A549 (cell line): ENCODE measurements around the gene PDGFA. TPM values are rescaled to one million over a fixed set of nuclear protein-coding genes. Genes with fewer than 3 reads are reported as not detected.

Experiments used
- ATAC-seq, 2 experiments: fragments of 200-7000 bp in 1 of 2; fragments of >200 bp in 1 of 2; cut with Nextera tagmentation in 1 of 2; cut with Tn5 transposase in 1 of 2; 3 replicates each; pipeline versions ENCODE4 v1.8.0 to v1.9.1; 2018 to 2020; ENCODE audit warnings: mild to moderate bottlenecking in 1 of 2, moderate library complexity in 1 of 2
- CTCF ChIA-PET: fragments of 300-600 bp; sonication (Branson Sonifier 250); formaldehyde crosslinking; extraction: SDS; loops from one replicate; lab custom pipeline; 2021; ENCODE audit warnings: antibody characterized with exemption, inconsistent platforms; lab: Yijun Ruan, JAX
- POLR2A ChIA-PET: fragments of 350-600 bp; formaldehyde crosslinking; extraction: SDS; loops from one replicate; lab custom pipeline; 2021; ENCODE audit warnings: antibody characterized with exemption, inconsistent platforms; lab: Yijun Ruan, JAX
- DNase-seq, 2 experiments: peaks; one replicate each; pipeline versions ENCODE4 v3.0.0 to v3.0.0-alpha.2; 2011 to 2016; ENCODE audit warnings: low read depth in 1 of 2, low spot score in 1 of 2
- FAIRE-seq: peaks from 2 replicates; lab custom pipeline; 2011; peaks lifted over from hg19 to GRCh38; lab: Jason Lieb, UNC
- H3K27ac ChIP-seq, 2 experiments: fragments of >200 bp; sonication (Bioruptor Twin); formaldehyde crosslinking; 3 replicates each; pipeline ENCODE4 v1.5.1; 2016 to 2017
- H3K4me1 ChIP-seq: fragments of >200 bp; sonication (Bioruptor Twin); formaldehyde crosslinking; 3 replicates; pipeline ENCODE4 v1.6.1; 2016
- H3K4me2 ChIP-seq: fragments of >200 bp; sonication (Bioruptor Twin); formaldehyde crosslinking; 3 replicates; pipeline ENCODE4 v1.6.1; 2016
- H3K4me3 ChIP-seq: fragments of >200 bp; sonication (Bioruptor Twin); formaldehyde crosslinking; 3 replicates; pipeline ENCODE4 v1.5.1; 2016
- H3K9me3 ChIP-seq: fragments of >200 bp; sonication (Bioruptor Twin); formaldehyde crosslinking; 3 replicates; pipeline ENCODE4 v1.6.1; 2016
- CBX2 ChIP-seq: fragments of 200-600 bp; sonication (generic); IDR thresholded peaks from 2 replicates; pipeline ENCODE4 v1.6.1; 2016; ENCODE audit warnings: low read depth, mild to moderate bottlenecking, borderline replicate concordance
- CTCF ChIP-seq: fragments of >200 bp; sonication (Bioruptor Twin); formaldehyde crosslinking; IDR thresholded peaks from 3 replicates; pipeline ENCODE4 v1.5.1; 2016
- E2F6 ChIP-seq: IDR thresholded peaks from 2 replicates; pipeline ENCODE4 v1.6.1; 2012; ENCODE audit warnings: low read depth, borderline replicate concordance
- EHMT2 ChIP-seq: fragments of 200-600 bp; sonication (generic); IDR thresholded peaks from 2 replicates; pipeline ENCODE4 v1.6.1; 2016; ENCODE audit warnings: antibody characterized with exemption, low read depth, mild to moderate bottlenecking, moderate library complexity
- EP300 ChIP-seq, 2 experiments: fragments of >200 bp; sonication (Bioruptor Twin); formaldehyde crosslinking; IDR thresholded peaks; 2 replicates in 1 of 2; 3 replicates in 1 of 2; pipeline ENCODE4 v1.6.1; 2016 to 2017
- ESRRA ChIP-seq: fragments of 150-350 bp; IDR thresholded peaks from 2 replicates; pipeline ENCODE4 v1.6.1; 2014; ENCODE audit warnings: mild to moderate bottlenecking, low read length, borderline replicate concordance
- FOXS1 ChIP-seq: fragments of 250-450 bp; sonication (Bioruptor Pico); IDR thresholded peaks from 2 replicates; pipeline ENCODE4 v1.5.0; 2020; ENCODE audit warnings: mild to moderate bottlenecking, moderate library complexity
- HDAC2 ChIP-seq: fragments of 200-600 bp; sonication (generic); IDR thresholded peaks from 2 replicates; pipeline ENCODE4 v1.6.1; 2016
- HEYL ChIP-seq: fragments of 250-450 bp; sonication (Bioruptor Pico); IDR thresholded peaks from 2 replicates; pipeline ENCODE4 v1.8.0; 2021; ENCODE audit warnings: mild to moderate bottlenecking, moderate library complexity
- JUNB ChIP-seq: fragments of >200 bp; sonication (Bioruptor Twin); formaldehyde crosslinking; IDR thresholded peaks from 2 replicates; pipeline ENCODE4 v1.6.1; 2016
- NPAS2 ChIP-seq: fragments of 250-450 bp; sonication (Bioruptor Pico); IDR thresholded peaks from 2 replicates; pipeline ENCODE4 v1.8.0; 2022; ENCODE audit warnings: mild to moderate bottlenecking, moderate library complexity, borderline replicate concordance
- PHF8 ChIP-seq: fragments of 200-600 bp; sonication (generic); IDR thresholded peaks from 2 replicates; pipeline ENCODE4 v1.6.1; 2016; ENCODE audit warnings: low read depth, mild to moderate bottlenecking, antibody characterized with exemption, moderate library complexity, borderline replicate concordance
- POLR2A ChIP-seq: IDR thresholded peaks from 2 replicates; pipeline ENCODE4 v1.6.1; 2012; ENCODE audit warnings: mild to moderate bottlenecking, low read length
- RCOR1 ChIP-seq: fragments of 150-350 bp; IDR thresholded peaks from 2 replicates; pipeline ENCODE4 v1.6.1; 2014; ENCODE audit warnings: antibody characterized with exemption, low read length, low read depth
- REST ChIP-seq: fragments of 200-600 bp; sonication (generic); IDR thresholded peaks from 2 replicates; pipeline ENCODE4 v1.6.1; 2016; ENCODE audit warnings: antibody characterized with exemption, mild to moderate bottlenecking, moderate library complexity
- WGBS: methylation state at CpG from one replicate; pipeline ENCODE4 v1.1.6; 2017; ENCODE audit errors: missing lambda C conversion rate; 5-methylcytosine and 5-hydroxymethylcytosine counted together
- polyA plus RNA-seq, 4 experiments: library from polyadenylated mRNA; depleted of rRNA in 3 of 4; stranded (reverse); fragments of >200 nt; fragmentation: RNase III in 1 of 4; extraction: RNeasy Plus Mini Kit Qiagen cat#74134 plus additional on column Dnase treatment in 1 of 4; gene quantifications; 2 replicates in 3 of 4; 3 replicates in 1 of 4; pipeline ENCODE4 v1.2.3, GENCODE V29; 2011 to 2017

The PDGFA gene
- polyA plus RNA-seq, 2 of the 4 experiments (the other 2 are of a cell fraction), result 12.8 to 14.9 TPM

- POLR2A ChIA-PET, result no interaction called here
- H3K4me2 ChIP-seq, result no peak overlapping the region
- TF ChIP-seq RCOR1 (no peak), NPAS2 (no peak), POLR2A (no peak), FOXS1 (CRISPR knock-in tag) (no peak), HDAC2 (no peak), REST (no peak), JUNB (no peak), EHMT2 (no peak)
- FAIRE-seq (no peak), ATAC-seq (0 out of 6 replicates have a peak, but pooled peaks of 1 of the 2 experiments have one; percentile 4), DNase-seq (no peak)
- no peaks in the 10 kb centered on the region for H3K9me3 ChIP-seq
- no peak overlapping the region for H3K4me3 ChIP-seq
- WGBS, result 92% methylated on average over 12 of the region's 19 CpGs
- CTCF ChIA-PET, result interaction anchor here (1.0 kb wide), 2 partner anchors 26 to 159 kb away, joined by 3 read pairs; no protein-coding TSS in a partner anchor
- H3K4me1 ChIP-seq, result peaks cover 18% of the 10 kb centered on the region
- 0 out of 6 replicates have a peak overlapping the region, but pooled peaks of 1 of the 2 experiments have one; percentile 34 for H3K27ac ChIP-seq
Observed at GRCh38 chr7:512146-512510, 7.5 kb downstream of the PDGFA start.

GRCh38 chr7:511476-512145, 8.0 kb downstream of the PDGFA start:
- no peak for FAIRE-seq

GRCh38 chr7:510782-511281, 8.8 kb downstream of the PDGFA start:
- POLR2A ChIA-PET, result no interaction called here
- no peaks in the 10 kb centered on the region for H3K9me3 ChIP-seq
- ATAC-seq (no peak), FAIRE-seq (no peak), DNase-seq (no peak)
- CTCF ChIA-PET, result no interaction called here
- peaks cover 10% of the 10 kb centered on the region; the same call in 2 of the 3 replicates for H3K4me1 ChIP-seq
- H3K4me2 ChIP-seq, result no peak overlapping the region
- H3K4me3 ChIP-seq, result no peak overlapping the region
- WGBS, result 92% methylated on average over 19 of the region's 25 CpGs
- TF ChIP-seq HEYL (CRISPR knock-in tag), result no peak
- TF ChIP-seq E2F6, result no peak
- TF ChIP-seq ESRRA, result no peak
- TF ChIP-seq CBX2, result no peak
- no peak overlapping the region for H3K27ac ChIP-seq

More at GRCh38 chr7:511476-512145, 8.0 kb downstream of the PDGFA start:
- POLR2A ChIA-PET, result no interaction called here
- ATAC-seq (no peak), DNase-seq (no peak)
- Histone ChIP-seq H3K4me3 (no peak overlapping the region), H3K4me1 (peaks cover 16% of the 10 kb centered on the region), H3K27ac (peak overlapping the region in 1 of 2 experiments; percentile 34; a peak in 1 of 6 replicates), H3K9me3 (no peaks in the 10 kb centered on the region), H3K4me2 (no peak overlapping the region)
- TF ChIP-seq CTCF, result no peak
- TF ChIP-seq EP300 (IDR thresholded peaks at IDR 0.05), result no peak
- no peak for TF ChIP-seq PHF8
- CTCF ChIA-PET, result interaction anchor here (1.0 kb wide), 2 partner anchors 27 to 158 kb away, joined by 3 read pairs; no protein-coding TSS in a partner anchor
- 86% methylated on average over 14 of the region's 25 CpGs for WGBS
